Activated naive CD4-positive, alpha-beta T cell treated with anti-CD3 and anti-CD28 coated beads, Interleukin-2, amount 10 ng/mL, durations not matched to agents 7 days and 5 days (primary cell): Measurements from ENCODE around the gene GTF2H2C.
"Not testable (repeated sequence)": the region's sequence is repeated elsewhere in the genome, so short reads cannot be mapped to it uniquely, and the experiment has no call there.

ENCODE experiments used
- CTCF ChIA-PET: fragments of 350-600 bp; sonication (Branson Sonifier 250); formaldehyde crosslinking; loops from one replicate; lab custom pipeline; 2021; ENCODE audit warnings: antibody characterized with exemption; lab: Charles Lee
- DNase-seq: peaks from one replicate; pipeline ENCODE4 v3.0.0-alpha.2; 2020
- H3K27ac Mint-ChIP-seq: one replicate; pipeline ENCODE4 v1.8.0; 2021; ENCODE audit warnings: mild to moderate bottlenecking, moderate library complexity, mixed read lengths
- H3K27me3 Mint-ChIP-seq: one replicate; pipeline ENCODE4 v1.8.0; 2021; ENCODE audit warnings: mild to moderate bottlenecking, mixed read lengths
- H3K36me3 Mint-ChIP-seq: one replicate; pipeline ENCODE4 v1.8.0; 2021; ENCODE audit warnings: mixed read lengths
- H3K4me1 Mint-ChIP-seq: one replicate; pipeline ENCODE4 v1.8.0; 2021; ENCODE audit warnings: mixed read lengths
- H3K4me3 Mint-ChIP-seq: one replicate; pipeline ENCODE4 v1.8.0; 2021; ENCODE audit warnings: mild to moderate bottlenecking, moderate library complexity, mixed read lengths
- H3K9me3 Mint-ChIP-seq: one replicate; pipeline ENCODE4 v1.8.0; 2021; ENCODE audit warnings: mixed read lengths

Gene GTF2H2C

GRCh38 chr5:69531406-69531801 lies 28.6 kb upstream of the GTF2H2C start:
- no peaks in the 10 kb centered on the region for H3K9me3 Mint-ChIP-seq
- H3K36me3 Mint-ChIP-seq: no peaks in the 10 kb centered on the region
- H3K27ac Mint-ChIP-seq: no peak overlapping the region
- DNase-seq: no peak
- no peak overlapping the region for H3K4me3 Mint-ChIP-seq
- H3K4me1 Mint-ChIP-seq: no peaks in the 10 kb centered on the region
- CTCF ChIA-PET: no interaction called here
- peaks cover 16% of the 10 kb centered on the region for H3K27me3 Mint-ChIP-seq

- DNase-seq, H3K27ac Mint-ChIP-seq, H3K4me1 Mint-ChIP-seq, H3K36me3 Mint-ChIP-seq, H3K27me3 Mint-ChIP-seq, CTCF ChIA-PET, H3K4me3 Mint-ChIP-seq, H3K9me3 Mint-ChIP-seq: not testable (repeated sequence)
Measured at GRCh38 chr5:69537911-69538310, 22.1 kb upstream of the GTF2H2C start.

DNA sequence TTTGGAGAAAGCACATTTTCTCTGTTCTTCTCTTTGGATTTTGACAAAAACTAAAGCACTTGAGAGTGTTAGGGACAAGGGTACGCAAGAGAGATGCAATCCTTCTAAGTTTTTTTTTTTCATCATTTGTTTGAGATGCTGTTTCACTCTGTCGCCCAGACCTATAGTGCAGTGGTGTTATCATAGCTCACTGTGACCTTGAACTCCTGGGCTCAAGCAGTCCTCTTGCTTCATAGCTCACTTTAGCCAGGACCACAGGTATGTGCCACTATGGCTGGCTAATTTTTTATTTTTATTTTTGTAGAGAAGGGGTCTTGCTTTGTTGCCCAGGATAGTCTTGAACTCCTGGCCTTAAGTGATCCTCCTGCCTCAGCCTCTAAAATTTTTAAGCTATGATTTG lies 21.3 kb upstream of the GTF2H2C start:
- H3K36me3 Mint-ChIP-seq, H3K4me1 Mint-ChIP-seq, CTCF ChIA-PET, H3K9me3 Mint-ChIP-seq, H3K27me3 Mint-ChIP-seq, DNase-seq, H3K27ac Mint-ChIP-seq, H3K4me3 Mint-ChIP-seq: not testable (repeated sequence)

GRCh38 chr5:69541347-69541746 lies 18.6 kb upstream of the GTF2H2C start:
- H3K4me1 Mint-ChIP-seq, DNase-seq, H3K4me3 Mint-ChIP-seq, H3K27me3 Mint-ChIP-seq, CTCF ChIA-PET, H3K36me3 Mint-ChIP-seq, H3K27ac Mint-ChIP-seq, H3K9me3 Mint-ChIP-seq: not testable (repeated sequence)

DNA sequence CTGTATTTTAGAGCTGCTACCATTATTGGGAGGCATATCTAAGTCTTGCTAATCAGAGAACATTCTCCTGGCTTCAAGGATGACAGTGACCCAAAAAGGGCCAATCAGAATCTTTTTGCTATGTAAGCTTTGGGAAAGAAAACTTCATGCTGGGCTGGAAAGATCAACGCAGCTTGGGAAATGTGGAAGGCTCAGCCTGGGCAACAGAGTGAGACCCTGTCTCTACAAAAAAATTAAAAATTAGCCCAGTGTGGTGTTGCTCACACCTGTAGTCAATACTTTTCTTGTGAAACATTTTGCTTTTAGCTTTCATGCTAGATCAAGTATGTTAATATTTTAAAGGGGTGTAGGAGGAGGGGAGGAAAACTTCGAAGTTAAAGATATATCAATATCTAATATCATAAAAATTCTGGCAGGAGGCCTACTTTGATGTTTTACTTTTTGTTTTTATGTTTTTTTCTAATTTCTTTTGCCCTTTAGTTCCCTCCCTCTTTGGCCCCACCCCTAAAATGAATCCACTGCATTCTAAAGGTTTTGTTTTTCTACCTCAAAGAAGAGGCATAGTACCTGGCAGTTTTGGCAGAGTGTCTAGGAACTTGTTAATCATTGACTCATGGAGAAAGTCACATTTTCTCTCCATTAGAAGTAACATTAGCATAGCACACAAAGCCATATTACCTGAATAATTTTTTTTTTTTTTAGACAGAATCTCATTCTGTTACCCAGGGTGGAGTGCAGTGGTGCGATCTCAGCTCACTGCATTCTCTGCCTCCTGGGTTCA lies 17.0 kb upstream of the GTF2H2C start:
- CTCF ChIA-PET, H3K27me3 Mint-ChIP-seq, DNase-seq, H3K4me3 Mint-ChIP-seq, H3K4me1 Mint-ChIP-seq, H3K9me3 Mint-ChIP-seq, H3K27ac Mint-ChIP-seq, H3K36me3 Mint-ChIP-seq: not testable (repeated sequence)

DNA sequence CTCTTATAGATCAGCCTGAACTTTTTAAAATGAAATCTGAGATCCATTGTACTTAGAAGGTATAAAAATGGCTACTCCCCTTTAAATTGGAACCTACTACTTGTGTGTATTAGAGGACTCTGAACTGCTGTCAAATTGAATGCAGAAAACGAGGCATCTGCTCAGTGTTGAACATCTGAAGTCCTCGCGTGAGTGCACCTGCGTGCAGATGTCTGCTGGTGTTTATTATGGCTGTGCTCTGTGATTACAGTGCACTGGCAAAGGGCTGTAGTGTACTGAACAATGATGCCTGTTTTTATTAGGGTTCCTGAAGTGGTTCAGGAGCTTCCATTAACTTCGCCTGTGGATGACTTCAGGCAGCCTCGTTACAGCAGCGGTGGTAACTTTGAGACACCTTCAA lies 15.4 kb upstream of the GTF2H2C start:
- H3K36me3 Mint-ChIP-seq, H3K27ac Mint-ChIP-seq, CTCF ChIA-PET, H3K27me3 Mint-ChIP-seq, H3K4me3 Mint-ChIP-seq, H3K9me3 Mint-ChIP-seq, DNase-seq, H3K4me1 Mint-ChIP-seq: not testable (repeated sequence)

DNA sequence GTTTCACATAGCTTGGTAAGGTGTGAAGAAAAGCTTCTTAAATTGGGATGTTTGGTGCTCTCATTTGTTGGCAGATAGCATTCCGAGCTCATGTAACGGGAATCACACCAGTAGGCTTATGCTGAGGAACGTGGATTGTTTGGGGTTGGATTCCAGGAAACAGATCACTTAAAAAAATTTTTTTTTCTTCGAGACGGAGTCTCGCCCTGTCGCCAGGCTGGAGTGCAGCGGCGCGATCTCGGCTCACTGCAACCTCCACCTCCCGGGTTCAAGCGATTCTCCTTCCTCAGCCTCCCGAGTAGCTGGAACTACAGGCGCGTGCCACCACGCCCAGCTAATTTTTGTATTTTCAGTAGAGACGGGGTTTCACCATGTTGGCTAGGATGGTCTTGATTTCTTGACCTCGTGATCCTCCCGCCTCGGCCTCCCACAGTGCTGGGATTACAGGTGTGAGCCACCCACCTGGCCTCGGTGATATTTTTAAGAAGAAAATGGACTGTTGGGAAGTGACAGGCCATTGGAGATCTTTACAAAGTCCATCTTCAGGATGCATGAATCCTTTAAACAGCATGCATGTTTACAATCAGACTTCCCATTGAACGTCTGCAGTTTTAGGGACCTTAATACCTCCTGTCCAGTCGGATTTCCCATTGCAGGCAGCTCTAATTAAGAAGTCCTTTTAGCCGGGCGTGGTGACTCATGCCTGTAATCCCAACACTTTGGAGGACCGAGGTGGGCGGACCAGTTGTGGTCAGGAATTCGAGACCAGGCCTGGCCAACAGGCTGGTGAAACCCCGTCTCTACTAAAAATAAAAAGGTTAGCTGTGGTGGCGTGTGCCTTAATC lies 818 bp downstream of the GTF2H2C start:
- CTCF ChIA-PET, H3K27me3 Mint-ChIP-seq, H3K4me1 Mint-ChIP-seq, H3K36me3 Mint-ChIP-seq, H3K9me3 Mint-ChIP-seq, DNase-seq, H3K27ac Mint-ChIP-seq: not testable (repeated sequence)
- H3K4me3 Mint-ChIP-seq: peak overlapping the region; percentile 64

- H3K9me3 Mint-ChIP-seq, H3K27ac Mint-ChIP-seq, H3K27me3 Mint-ChIP-seq, DNase-seq, H3K4me1 Mint-ChIP-seq, CTCF ChIA-PET, H3K36me3 Mint-ChIP-seq, H3K4me3 Mint-ChIP-seq: not testable (repeated sequence)
Measured at GRCh38 chr5:69566172-69566571, 6.2 kb downstream of the GTF2H2C start.

GRCh38 chr5:69568072-69568471 lies 8.1 kb downstream of the GTF2H2C start:
- DNase-seq, CTCF ChIA-PET, H3K27me3 Mint-ChIP-seq, H3K4me1 Mint-ChIP-seq, H3K36me3 Mint-ChIP-seq, H3K27ac Mint-ChIP-seq, H3K4me3 Mint-ChIP-seq, H3K9me3 Mint-ChIP-seq: not testable (repeated sequence)

DNA sequence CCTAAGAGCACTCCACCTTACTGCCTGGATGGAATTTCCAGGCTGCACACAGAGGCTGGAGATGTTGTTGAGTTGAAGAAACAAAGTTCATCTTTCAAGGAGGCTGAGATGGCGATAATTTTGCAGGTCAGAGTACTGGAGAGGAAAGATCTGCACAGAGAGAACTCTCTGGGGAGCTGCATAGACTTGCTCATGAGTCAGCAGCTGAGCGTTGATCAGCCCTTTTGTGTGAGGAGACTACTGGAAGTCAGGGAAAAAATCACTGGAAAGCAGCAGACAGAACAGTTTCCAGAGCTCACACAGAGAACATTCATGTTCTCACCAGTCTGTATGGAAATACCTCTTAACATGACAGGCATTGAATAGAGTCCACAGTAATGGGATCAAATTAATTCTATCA lies 23.4 kb downstream of the GTF2H2C start:
- H3K27me3 Mint-ChIP-seq, H3K4me3 Mint-ChIP-seq, H3K9me3 Mint-ChIP-seq, H3K4me1 Mint-ChIP-seq, H3K36me3 Mint-ChIP-seq, H3K27ac Mint-ChIP-seq, CTCF ChIA-PET, DNase-seq: not testable (repeated sequence)

- H3K27me3 Mint-ChIP-seq, H3K36me3 Mint-ChIP-seq, DNase-seq, H3K4me3 Mint-ChIP-seq, CTCF ChIA-PET, H3K4me1 Mint-ChIP-seq, H3K27ac Mint-ChIP-seq, H3K9me3 Mint-ChIP-seq: not testable (repeated sequence)
Measured at GRCh38 chr5:69596114-69596840, 36.3 kb downstream of the GTF2H2C start.

DNA sequence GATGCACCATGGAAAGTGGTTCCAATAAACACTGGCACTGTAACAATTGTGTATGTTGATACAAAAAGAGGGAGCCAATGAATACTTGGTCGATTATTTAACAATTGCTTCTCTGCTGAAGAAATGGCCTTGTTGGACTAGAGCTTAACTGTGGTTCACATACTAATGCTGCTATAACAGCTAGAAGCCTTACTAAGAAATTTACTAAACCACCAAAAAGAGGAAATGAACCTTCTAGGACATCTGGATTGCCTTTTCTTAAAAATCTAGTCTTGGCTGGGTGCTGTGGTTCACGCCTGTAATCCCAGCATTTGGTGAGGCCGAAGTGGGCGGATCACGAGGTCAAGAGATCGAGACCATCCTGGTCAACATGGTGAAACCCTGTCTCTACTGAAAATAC lies 42.0 kb downstream of the GTF2H2C start:
- CTCF ChIA-PET, H3K9me3 Mint-ChIP-seq, H3K36me3 Mint-ChIP-seq, H3K27ac Mint-ChIP-seq, H3K27me3 Mint-ChIP-seq, DNase-seq, H3K4me1 Mint-ChIP-seq, H3K4me3 Mint-ChIP-seq: not testable (repeated sequence)

- H3K4me3 Mint-ChIP-seq, H3K9me3 Mint-ChIP-seq, H3K27ac Mint-ChIP-seq, H3K27me3 Mint-ChIP-seq, CTCF ChIA-PET, H3K36me3 Mint-ChIP-seq, H3K4me1 Mint-ChIP-seq, DNase-seq: not testable (repeated sequence)
Measured at GRCh38 chr5:69606839-69607238, 46.8 kb downstream of the GTF2H2C start.

- H3K27ac Mint-ChIP-seq, H3K36me3 Mint-ChIP-seq, CTCF ChIA-PET, H3K9me3 Mint-ChIP-seq, DNase-seq, H3K4me1 Mint-ChIP-seq, H3K4me3 Mint-ChIP-seq, H3K27me3 Mint-ChIP-seq: not testable (repeated sequence)
Measured at GRCh38 chr5:69607750-69608149, 47.8 kb downstream of the GTF2H2C start.
